HepG2 (cell line): ENCODE measurements around the gene DRAM1. TPM values are rescaled to one million over a fixed set of nuclear protein-coding genes. Genes with fewer than 3 reads are reported as not detected.

Experiments used
- ASH2L ChIP-seq: fragments of 300-600, 200-600 bp; sonication (generic); IDR thresholded peaks from 2 replicates; pipeline ENCODE4 v1.7.0; 2017; ENCODE audit warnings: low read depth, mild to moderate bottlenecking, moderate library complexity, mixed read lengths, low read length; ENCODE audit not compliant: insufficient read length
- HIVEP1 ChIP-seq: sonication (generic); formaldehyde crosslinking; IDR thresholded peaks from 2 replicates; pipeline ENCODE4 v1.4.0; 2020; ENCODE audit warnings: mild to moderate bottlenecking, missing genetic modification reagents
- HNRNPK ChIP-seq: fragments of 200-400 bp; formaldehyde crosslinking; IDR thresholded peaks from 2 replicates; pipeline ENCODE4 v1.6.1; 2018; ENCODE audit warnings: low read length, low read depth, moderate library complexity, mild to moderate bottlenecking; ENCODE audit not compliant: poor library complexity, severe bottlenecking
- ISX ChIP-seq: sonication (generic); formaldehyde crosslinking; conservative IDR thresholded peaks from 2 replicates; pipeline ENCODE4 v1.5.0; 2020; ENCODE audit warnings: missing genetic modification reagents
- SKIL ChIP-seq: sonication (generic); formaldehyde crosslinking; IDR thresholded peaks from 2 replicates; pipeline ENCODE4 v1.8.0; 2022; ENCODE audit warnings: missing genetic modification reagents, mild to moderate bottlenecking, moderate library complexity, borderline replicate concordance
- SNRNP70 ChIP-seq: fragments of 200-400 bp; formaldehyde crosslinking; IDR thresholded peaks from 2 replicates; pipeline ENCODE4 v1.6.1; 2017; ENCODE audit warnings: mild to moderate bottlenecking, low read depth, low read length, moderate library complexity
- SP140L ChIP-seq: sonication (generic); formaldehyde crosslinking; IDR thresholded peaks from 2 replicates; pipeline ENCODE4 v1.4.0; 2020; ENCODE audit warnings: missing genetic modification reagents, borderline replicate concordance
- TAF15 ChIP-seq: fragments of 200-400 bp; formaldehyde crosslinking; IDR thresholded peaks from one replicate; pipeline ENCODE4 v1.6.1; 2018; ENCODE audit warnings: mild to moderate bottlenecking, low read depth, low read length; ENCODE audit not compliant: poor library complexity, severe bottlenecking
- USF2 ChIP-seq, 2 experiments: sonication (generic) in 1 of 2; formaldehyde crosslinking in 1 of 2; IDR thresholded peaks; 2 replicates each; pipeline versions ENCODE4 v1.5.1 to v1.6.1; 2011 to 2020; ENCODE audit warnings: borderline replicate concordance in 1 of 2, low read depth in 1 of 2, low read length in 1 of 2, mild to moderate bottlenecking in 1 of 2, missing genetic modification reagents in 1 of 2, moderate library complexity in 1 of 2
- ZHX1 ChIP-seq: sonication (generic); formaldehyde crosslinking; IDR thresholded peaks from 2 replicates; pipeline ENCODE4 v1.8.1; 2022; ENCODE audit warnings: low read depth, mild to moderate bottlenecking, missing genetic modification reagents
- ZNF17 ChIP-seq: sonication (generic); formaldehyde crosslinking; IDR thresholded peaks from 2 replicates; pipeline ENCODE4 v1.5.0; 2020; ENCODE audit warnings: mild to moderate bottlenecking, missing genetic modification reagents
- ZNF441 ChIP-seq: sonication (generic); formaldehyde crosslinking; IDR thresholded peaks from 2 replicates; pipeline ENCODE4 v1.7.0; 2021; ENCODE audit warnings: missing genetic modification reagents, borderline replicate concordance
- ZNF503 ChIP-seq: sonication (generic); formaldehyde crosslinking; IDR thresholded peaks from 2 replicates; pipeline ENCODE4 v1.4.0; 2020; ENCODE audit warnings: missing genetic modification reagents
- ZNF737 ChIP-seq: sonication (generic); formaldehyde crosslinking; IDR thresholded peaks from 2 replicates; pipeline ENCODE4 v1.5.0; 2020; ENCODE audit warnings: missing genetic modification reagents, mild to moderate bottlenecking, borderline replicate concordance
- polyA plus RNA-seq, 8 experiments: library from polyadenylated mRNA; depleted of rRNA in 3 of 8; stranded (reverse) in 7 of 8; unstranded in 1 of 8; fragments of >200 nt; fragmentation: Illumina TruSeq in 4 of 8; extraction: Trizol in 4 of 8; gene quantifications; 2 replicates each; pipeline versions ENCODE4 v1.2.1 to v1.2.3, GENCODE V29; 2011 to 2016; ENCODE audit warnings: low read depth in 4 of 8, missing spikeins in 1 of 8, mixed read lengths in 1 of 8; ENCODE audit not compliant: insufficient read depth in 1 of 8
- total RNA-seq, 5 experiments: library from RNA; depleted of rRNA; stranded (reverse); fragments of >200 nt; fragmentation: Illumina TruSeq; extraction: Trizol; gene quantifications; 2 replicates each; pipeline ENCODE4 v1.2.3, GENCODE V29; 2016; ENCODE audit warnings: low read depth in 1 of 5
- TF ChIP-seq, protein P1 (sequence below): sonication (generic); formaldehyde crosslinking; IDR thresholded peaks from 2 replicates; pipeline ENCODE4 v1.8.1; 2023; ENCODE audit warnings: mild to moderate bottlenecking, inconsistent platforms, moderate library complexity, missing genetic modification reagents, borderline replicate concordance

Gene DRAM1
- total and polyA plus RNA-seq, 2 of the 13 experiments (the other 11 are each of a cell fraction or from before 2014, with no cell fraction given) = 20.9 to 32.6 TPM

GRCh38 chr12:101876861-101877805 is at the start of gene DRAM1 (continued):
- TF ChIP-seq SKIL (CRISPR knock-in tag) (peak; percentile 17; the same call in 1 of the 2 replicates), USF2 (IDR thresholded peaks at IDR 0.05; ENCODE audit: low read depth, low read length) (no peak), USF2 (CRISPR knock-in tag; IDR thresholded peaks at IDR 0.05; ENCODE audit: borderline replicate concordance) (0 out of 2 replicates have a peak, but pooled peaks have one; percentile 34), SP140L (CRISPR knock-in tag) (no peak), ASH2L (peak; percentile 96), ZNF17 (CRISPR knock-in tag) (peak; percentile 83; the same call in 1 of the 2 replicates), ZNF737 (peak; percentile 84; the same call in 1 of the 2 replicates), ZNF503 (CRISPR knock-in tag) (peak; percentile 70; the same call in 1 of the 2 replicates), HIVEP1 (CRISPR knock-in tag) (peak; percentile 97), ISX (CRISPR knock-in tag) (no peak), ZHX1 (CRISPR knock-in tag) (peak; percentile 60; the same call in 1 of the 2 replicates), SNRNP70 (no peak), TAF15 (no peak), HNRNPK (peak; percentile 41), ZNF441 (CRISPR knock-in tag) (no peak)
- TF ChIP-seq, protein P1, sequence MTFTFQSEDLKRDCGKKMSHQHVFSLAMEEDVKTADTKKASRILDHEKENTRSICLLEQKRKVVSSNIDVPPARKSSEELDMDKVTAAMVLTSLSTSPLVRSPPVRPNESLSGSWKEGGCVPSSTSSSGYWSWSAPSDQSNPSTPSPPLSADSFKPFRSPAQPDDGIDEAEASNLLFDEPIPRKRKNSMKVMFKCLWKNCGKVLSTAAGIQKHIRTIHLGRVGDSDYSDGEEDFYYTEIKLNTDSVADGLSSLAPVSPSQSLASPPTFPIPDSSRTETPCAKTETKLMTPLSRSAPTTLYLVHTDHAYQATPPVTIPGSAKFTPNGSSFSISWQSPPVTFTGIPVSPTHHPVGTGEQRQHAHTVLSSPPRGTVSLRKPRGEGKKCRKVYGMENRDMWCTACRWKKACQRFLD (CRISPR knock-in tag) = 0 out of 2 replicates have a peak, but pooled peaks have one; percentile 73
